Stimulated activated CD8-positive, alpha-beta memory T cell treated with anti-CD3 and anti-CD28 coated beads, Interleukin-7, amount 100 ng/mL, for 48 hours (primary cell): ENCODE measurements around the gene CFHR4.
"Not testable (repeated sequence)": the region's sequence is repeated elsewhere in the genome, so short reads cannot be mapped to it uniquely, and the experiment has no call there.

Source experiments
- DNase-seq, 2 donors: peaks; one replicate each; pipeline ENCODE4 v3.0.0-alpha.2; 2020; ENCODE audit warnings: low read depth in 1 of 2; ENCODE audit errors: extremely low read depth in 1 of 2

Gene CFHR4

GRCh38 chr1:196933531-196934189 lies 45.8 kb downstream of the CFHR4 start:
- DNase-seq: no peak

- DNase-seq: not testable (repeated sequence)
Measured at GRCh38 chr1:196941474-196941873, 53.6 kb downstream of the CFHR4 start.

- DNase-seq: not testable (repeated sequence)
Measured at GRCh38 chr1:196943568-196943967, 55.7 kb downstream of the CFHR4 start, which contains the start of gene CFHR2. Gene CFHR2, plus strand, starts transcription at chr1:196943738. Its CDS starts 143 bp downstream, at chr1:196943881.

- DNase-seq: no peak
Measured at GRCh38 chr1:196951711-196952394, 64.0 kb downstream of the CFHR4 start.

- DNase-seq: no peak
Measured at GRCh38 chr1:196954778-196955177, 66.9 kb downstream of the CFHR4 start.

GRCh38 chr1:196955926-196956325 lies 68.1 kb downstream of the CFHR4 start:
- no peak for DNase-seq

GRCh38 chr1:196960854-196961253 lies 73.0 kb downstream of the CFHR4 start:
- no peak for DNase-seq
